ENCODE results near the gene BCAS1. TPM values are rescaled to one million over a fixed set of nuclear protein-coding genes. Genes with fewer than 3 reads are reported as not detected.

BCAS1 gene
- total RNA-seq, 1 donor from 2014 or later: not detected

- DNase-seq (ENCODE audit: low read depth, low spot score): no peak
Observed at GRCh38 chr20:53930651-53931504, 139.5 kb downstream of the BCAS1 start.

- DNase-seq (ENCODE audit: low read depth, low spot score): no peak
Observed at GRCh38 chr20:53929974-53930650, 140.3 kb downstream of the BCAS1 start.

- DNase-seq (ENCODE audit: low read depth, low spot score): no peak
Observed at GRCh38 chr20:53929399-53929798, 141.0 kb downstream of the BCAS1 start.

GRCh38 chr20:53927990-53928389 is 142.4 kb downstream of the BCAS1 start:
- no peak for DNase-seq (ENCODE audit: low read depth, low spot score)

- peak; percentile 83 for DNase-seq (ENCODE audit: low read depth, low spot score)
Observed at GRCh38 chr20:53926428-53927028, 143.9 kb downstream of the BCAS1 start.

- no peak for DNase-seq (ENCODE audit: low read depth, low spot score)
Observed at GRCh38 chr20:53925651-53926401, 144.6 kb downstream of the BCAS1 start.

- no peak for DNase-seq (ENCODE audit: low read depth, low spot score)
Observed at GRCh38 chr20:53923566-53924369, 146.6 kb downstream of the BCAS1 start.

GRCh38 chr20:53922901-53923314 is 147.5 kb downstream of the BCAS1 start:
- no peak for DNase-seq (ENCODE audit: low read depth, low spot score)

GRCh38 chr20:53921443-53921973 is 148.9 kb downstream of the BCAS1 start:
- no peak for DNase-seq (ENCODE audit: low read depth, low spot score)

GRCh38 chr20:53920647-53921245 is 149.6 kb downstream of the BCAS1 start:
- no peak for DNase-seq (ENCODE audit: low read depth, low spot score)

GRCh38 chr20:53919886-53920285 is 150.5 kb downstream of the BCAS1 start:
- DNase-seq (ENCODE audit: low read depth, low spot score): no peak

GRCh38 chr20:53918949-53919361 is 151.4 kb downstream of the BCAS1 start:
- DNase-seq (ENCODE audit: low read depth, low spot score): no peak

GRCh38 chr20:53918020-53918311 is 152.4 kb downstream of the BCAS1 start:
- DNase-seq (ENCODE audit: low read depth, low spot score): no peak

GRCh38 chr20:53917145-53918019 is 153.0 kb downstream of the BCAS1 start:
- no peak for DNase-seq (ENCODE audit: low read depth, low spot score)

GRCh38 chr20:53916173-53916512 is 154.3 kb downstream of the BCAS1 start:
- no peak for DNase-seq (ENCODE audit: low read depth, low spot score)

- DNase-seq (ENCODE audit: low read depth, low spot score): peak; percentile 74
Observed at GRCh38 chr20:53915446-53916172, 154.8 kb downstream of the BCAS1 start.

GRCh38 chr20:53914781-53915445 is 155.5 kb downstream of the BCAS1 start:
- DNase-seq (ENCODE audit: low read depth, low spot score): no peak

GRCh38 chr20:53914091-53914780 is 156.2 kb downstream of the BCAS1 start:
- no peak for DNase-seq (ENCODE audit: low read depth, low spot score)
